Nephron (organoid): ENCODE measurements around the gene C10orf67.
"Not testable (repeated sequence)": the region's sequence is repeated elsewhere in the genome, so short reads cannot be mapped to it uniquely, and the experiment has no call there.

ENCODE experiments used
- H3K27ac Mint-ChIP-seq, 3 experiments: 2 replicates each; pipeline ENCODE4 v1.8.0; 2020; ENCODE audit warnings: mixed read lengths in 3 of 3, mild to moderate bottlenecking in 2 of 3, moderate library complexity in 1 of 3
- H3K27me3 Mint-ChIP-seq: 2 replicates; pipeline ENCODE4 v1.8.0; 2021; ENCODE audit warnings: low read depth, mild to moderate bottlenecking, moderate library complexity, mixed read lengths
- H3K36me3 Mint-ChIP-seq: 2 replicates; pipeline ENCODE4 v1.8.0; 2020; ENCODE audit warnings: low read depth, mixed read lengths
- H3K4me1 Mint-ChIP-seq: 2 replicates; pipeline ENCODE4 v1.8.0; 2020; ENCODE audit warnings: mixed read lengths
- H3K4me3 Mint-ChIP-seq, 3 experiments: 2 replicates each; pipeline ENCODE4 v1.8.0; 2020; ENCODE audit warnings: mild to moderate bottlenecking in 3 of 3, mixed read lengths in 3 of 3, moderate library complexity in 2 of 3
- H3K9me3 Mint-ChIP-seq: 2 replicates; pipeline ENCODE4 v1.8.0; 2020; ENCODE audit warnings: mixed read lengths
- TF ChIP-seq, protein P1 (sequence below), 3 experiments: fragments of 200-600 bp; sonication (generic); IDR thresholded peaks; one replicate each; pipeline ENCODE4 v1.5.0; 2021; ENCODE audit warnings: antibody characterized with exemption in 3 of 3; ENCODE audit not compliant: unreplicated experiment in 3 of 3

Gene C10orf67

DNA sequence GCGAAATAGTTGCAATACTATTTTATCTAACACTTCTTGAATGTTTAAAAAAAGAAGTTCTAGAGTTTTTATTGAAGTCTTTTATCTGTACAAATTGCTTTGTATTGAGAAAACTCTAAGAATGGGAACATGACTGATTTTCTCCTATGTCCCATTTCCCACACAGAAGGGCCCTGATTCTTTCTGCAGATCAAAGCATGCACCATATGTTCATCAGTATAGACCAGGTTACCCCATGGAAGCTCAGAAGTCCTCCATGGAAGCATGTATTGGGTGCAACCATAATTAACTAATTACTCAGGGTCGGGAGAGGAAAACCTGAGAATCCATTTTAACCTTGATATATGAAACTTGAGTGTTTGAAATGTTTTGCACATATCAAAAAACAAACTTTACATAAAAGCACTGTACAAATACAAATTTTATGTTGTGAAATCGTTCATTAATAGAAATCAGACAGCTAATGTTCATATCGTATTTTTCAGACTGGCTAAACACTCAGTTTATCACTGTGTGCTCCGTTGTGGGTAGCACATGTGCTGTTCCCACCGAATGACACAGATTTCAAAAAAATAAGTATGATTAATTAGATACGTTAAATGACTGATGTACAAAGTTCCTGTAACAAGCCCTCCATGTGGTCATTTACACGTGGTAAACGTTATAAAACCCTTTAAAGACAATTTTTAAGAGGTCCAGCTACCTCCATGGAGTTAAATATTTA, 81.0 kb downstream of the C10orf67 start:
- no peaks in the 10 kb centered on the region for H3K36me3 Mint-ChIP-seq

DNA sequence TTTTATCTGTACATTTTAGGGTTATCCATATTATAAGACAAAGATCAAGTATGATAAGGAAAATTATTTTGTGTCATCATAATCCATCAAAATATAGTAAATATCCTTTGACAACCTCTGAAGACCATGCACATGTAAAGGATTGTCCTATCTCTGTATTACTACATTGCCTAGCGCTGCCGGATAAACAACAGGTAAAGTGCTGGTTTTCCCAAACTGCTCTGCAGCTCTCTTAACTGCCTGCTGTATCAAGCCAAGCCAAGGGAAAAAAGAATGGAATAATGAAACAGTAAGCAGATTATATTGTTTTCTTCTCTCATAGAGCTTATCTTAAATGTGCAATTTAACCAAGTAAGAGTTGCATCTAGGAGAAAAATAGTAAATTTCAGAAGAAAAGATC, 81.7 kb downstream of the C10orf67 start:
- TF ChIP-seq, protein P1, sequence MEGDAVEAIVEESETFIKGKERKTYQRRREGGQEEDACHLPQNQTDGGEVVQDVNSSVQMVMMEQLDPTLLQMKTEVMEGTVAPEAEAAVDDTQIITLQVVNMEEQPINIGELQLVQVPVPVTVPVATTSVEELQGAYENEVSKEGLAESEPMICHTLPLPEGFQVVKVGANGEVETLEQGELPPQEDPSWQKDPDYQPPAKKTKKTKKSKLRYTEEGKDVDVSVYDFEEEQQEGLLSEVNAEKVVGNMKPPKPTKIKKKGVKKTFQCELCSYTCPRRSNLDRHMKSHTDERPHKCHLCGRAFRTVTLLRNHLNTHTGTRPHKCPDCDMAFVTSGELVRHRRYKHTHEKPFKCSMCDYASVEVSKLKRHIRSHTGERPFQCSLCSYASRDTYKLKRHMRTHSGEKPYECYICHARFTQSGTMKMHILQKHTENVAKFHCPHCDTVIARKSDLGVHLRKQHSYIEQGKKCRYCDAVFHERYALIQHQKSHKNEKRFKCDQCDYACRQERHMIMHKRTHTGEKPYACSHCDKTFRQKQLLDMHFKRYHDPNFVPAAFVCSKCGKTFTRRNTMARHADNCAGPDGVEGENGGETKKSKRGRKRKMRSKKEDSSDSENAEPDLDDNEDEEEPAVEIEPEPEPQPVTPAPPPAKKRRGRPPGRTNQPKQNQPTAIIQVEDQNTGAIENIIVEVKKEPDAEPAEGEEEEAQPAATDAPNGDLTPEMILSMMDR (IDR thresholded peaks at IDR 0.05; ENCODE audit: unreplicated experiment in 3 of 3): no peak
- Mint-ChIP-seq H3K27ac (no peak overlapping the region), H3K4me1 (peaks cover 4% of the 10 kb centered on the region), H3K4me3 (no peak overlapping the region), H3K27me3 (peaks cover 19% of the 10 kb centered on the region), H3K36me3 (no peaks in the 10 kb centered on the region), H3K9me3 (no peaks in the 10 kb centered on the region)

More for the DNA sequence above, 81.0 kb downstream of the C10orf67 start:
- no peak overlapping the region for H3K27ac Mint-ChIP-seq
- H3K9me3 Mint-ChIP-seq: no peaks in the 10 kb centered on the region
- peaks cover 4% of the 10 kb centered on the region for H3K4me1 Mint-ChIP-seq
- H3K4me3 Mint-ChIP-seq: no peak overlapping the region
- TF ChIP-seq, protein P1 (IDR thresholded peaks at IDR 0.05; ENCODE audit: unreplicated experiment in 3 of 3): no peak
- peaks cover 19% of the 10 kb centered on the region for H3K27me3 Mint-ChIP-seq

DNA sequence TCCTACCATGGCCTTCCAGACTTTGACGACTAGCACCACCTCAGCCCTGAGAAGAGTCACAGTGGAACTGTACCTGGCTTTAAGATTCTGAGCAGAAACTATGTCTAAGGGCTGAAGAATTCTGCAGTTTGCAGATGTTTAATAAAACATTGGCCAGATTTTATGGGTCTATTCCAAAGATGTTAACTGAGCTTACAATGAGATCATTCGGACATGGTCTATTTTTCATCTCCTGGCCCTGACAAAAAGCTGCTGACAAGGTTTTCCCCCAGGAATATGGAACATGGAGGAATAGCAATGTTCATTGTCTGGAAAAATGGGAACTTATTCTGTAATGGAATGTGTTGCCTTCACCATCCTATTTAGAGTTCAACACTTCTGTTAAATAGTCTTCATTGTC, 86.1 kb downstream of the C10orf67 start:
- Mint-ChIP-seq H3K27me3 (peaks cover 15% of the 10 kb centered on the region), H3K4me3 (no peak overlapping the region), H3K27ac (no peak overlapping the region), H3K9me3 (no peaks in the 10 kb centered on the region), H3K4me1 (peaks cover 4% of the 10 kb centered on the region), H3K36me3 (no peaks in the 10 kb centered on the region)
- TF ChIP-seq, protein P1 (IDR thresholded peaks at IDR 0.05; ENCODE audit: unreplicated experiment in 3 of 3): no peak

DNA sequence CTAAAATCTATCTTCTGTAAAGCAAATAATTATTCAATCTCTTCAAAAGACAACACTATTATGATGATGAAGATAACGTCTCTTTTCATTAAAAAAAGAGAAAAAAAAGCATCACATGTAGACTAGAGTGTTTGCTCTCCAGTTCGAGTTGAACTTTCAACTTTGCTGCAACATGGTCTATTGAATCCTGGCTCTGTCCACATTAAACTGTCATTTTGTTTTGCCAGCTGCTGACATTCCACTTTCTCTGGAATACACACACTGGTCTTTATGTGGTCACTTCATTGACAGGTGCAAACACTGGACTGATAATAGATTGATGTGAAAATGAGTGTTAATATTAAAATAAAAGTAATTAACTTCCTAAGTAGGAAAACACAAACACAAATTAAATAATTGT, 90.8 kb downstream of the C10orf67 start:
- Mint-ChIP-seq H3K27ac (no peak overlapping the region), H3K27me3 (peaks cover 11% of the 10 kb centered on the region), H3K9me3 (no peaks in the 10 kb centered on the region), H3K4me1 (no peaks in the 10 kb centered on the region), H3K36me3 (no peaks in the 10 kb centered on the region), H3K4me3 (no peak overlapping the region)
- TF ChIP-seq, protein P1 (IDR thresholded peaks at IDR 0.05; ENCODE audit: unreplicated experiment in 3 of 3): no peak

DNA sequence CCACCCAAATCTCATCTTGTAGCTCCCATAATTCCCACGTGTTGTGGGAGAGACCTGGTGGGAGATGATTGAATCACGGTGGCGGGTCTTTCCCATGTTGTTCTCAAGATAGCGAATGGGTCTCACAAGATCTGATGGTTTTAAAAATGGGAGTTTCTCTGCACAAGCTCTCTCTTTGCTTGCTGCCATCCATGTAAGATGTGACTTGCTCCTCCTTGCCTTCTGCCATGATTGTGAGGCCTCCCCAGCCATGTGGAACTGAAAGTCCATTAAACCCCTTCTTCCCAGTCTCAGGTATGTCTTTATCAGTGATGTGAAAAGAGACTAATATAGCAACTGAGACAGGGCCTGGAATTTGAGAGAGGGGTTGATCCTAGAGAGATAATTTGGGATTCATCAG, 91.7 kb downstream of the C10orf67 start:
- not testable (repeated sequence) for H3K27ac Mint-ChIP-seq, H3K4me1 Mint-ChIP-seq, H3K36me3 Mint-ChIP-seq, H3K9me3 Mint-ChIP-seq, H3K4me3 Mint-ChIP-seq
- peaks cover 14% of the 10 kb centered on the region for H3K27me3 Mint-ChIP-seq

DNA sequence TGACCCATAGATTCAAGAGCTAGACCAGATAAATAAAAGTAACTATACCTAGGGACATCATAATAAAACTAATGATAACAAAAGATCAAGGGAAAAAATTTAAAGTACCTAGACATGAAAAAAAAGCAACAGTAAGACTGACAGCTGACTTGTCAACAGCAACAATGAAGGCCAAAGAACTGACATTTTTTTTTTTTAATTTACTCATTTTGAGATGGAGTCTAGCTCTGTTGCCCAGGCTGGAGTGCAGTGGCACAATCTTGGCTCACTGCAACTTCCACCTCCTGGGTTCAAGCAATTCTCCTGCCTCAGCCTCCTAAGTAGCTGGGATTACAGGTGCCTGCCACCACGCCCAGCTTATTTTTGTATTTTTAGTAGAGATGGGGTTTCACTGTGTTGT, 102.8 kb downstream of the C10orf67 start:
- not testable (repeated sequence) for H3K27me3 Mint-ChIP-seq, H3K27ac Mint-ChIP-seq, H3K4me1 Mint-ChIP-seq, H3K4me3 Mint-ChIP-seq, H3K36me3 Mint-ChIP-seq
- peaks cover 22% of the 10 kb centered on the region for H3K9me3 Mint-ChIP-seq

DNA sequence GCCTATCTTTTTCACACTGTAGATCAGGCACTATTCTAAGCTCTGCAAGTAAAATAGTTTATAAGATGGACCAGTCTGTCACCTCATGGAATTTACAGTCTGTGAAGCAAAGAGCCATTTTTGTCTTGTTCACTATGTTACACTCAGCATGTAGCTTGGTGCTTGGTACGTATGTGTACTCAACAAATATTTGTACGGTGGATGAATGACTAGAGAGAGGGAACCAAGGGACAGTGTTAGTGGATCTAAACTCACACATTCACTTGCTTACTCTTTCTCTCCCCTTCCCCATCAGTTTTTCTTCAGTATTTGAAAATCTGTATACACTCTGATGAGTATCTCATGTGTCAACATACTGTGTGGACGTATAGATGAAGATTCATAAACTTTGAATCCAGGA, 106.6 kb downstream of the C10orf67 start:
- H3K27ac Mint-ChIP-seq: no peak overlapping the region
- H3K27me3 Mint-ChIP-seq: peaks cover 6% of the 10 kb centered on the region
- H3K4me3 Mint-ChIP-seq: no peak overlapping the region
- no peaks in the 10 kb centered on the region for H3K36me3 Mint-ChIP-seq
- H3K9me3 Mint-ChIP-seq: peaks cover 17% of the 10 kb centered on the region
- TF ChIP-seq, protein P1 (IDR thresholded peaks at IDR 0.05; ENCODE audit: unreplicated experiment in 3 of 3): no peak
- H3K4me1 Mint-ChIP-seq: no peaks in the 10 kb centered on the region
